ENCODE measurements around the gene AGFG2. TPM values are rescaled to one million over a fixed set of nuclear protein-coding genes. Genes with fewer than 3 reads are reported as not detected.
"Not testable (repeated sequence)": the region's sequence is repeated elsewhere in the genome, so short reads cannot be mapped to it uniquely, and the experiment has no call there.

The AGFG2 gene
- total RNA-seq, 2 donors from 2014 or later = 8.5 to 28.9 TPM

DNA sequence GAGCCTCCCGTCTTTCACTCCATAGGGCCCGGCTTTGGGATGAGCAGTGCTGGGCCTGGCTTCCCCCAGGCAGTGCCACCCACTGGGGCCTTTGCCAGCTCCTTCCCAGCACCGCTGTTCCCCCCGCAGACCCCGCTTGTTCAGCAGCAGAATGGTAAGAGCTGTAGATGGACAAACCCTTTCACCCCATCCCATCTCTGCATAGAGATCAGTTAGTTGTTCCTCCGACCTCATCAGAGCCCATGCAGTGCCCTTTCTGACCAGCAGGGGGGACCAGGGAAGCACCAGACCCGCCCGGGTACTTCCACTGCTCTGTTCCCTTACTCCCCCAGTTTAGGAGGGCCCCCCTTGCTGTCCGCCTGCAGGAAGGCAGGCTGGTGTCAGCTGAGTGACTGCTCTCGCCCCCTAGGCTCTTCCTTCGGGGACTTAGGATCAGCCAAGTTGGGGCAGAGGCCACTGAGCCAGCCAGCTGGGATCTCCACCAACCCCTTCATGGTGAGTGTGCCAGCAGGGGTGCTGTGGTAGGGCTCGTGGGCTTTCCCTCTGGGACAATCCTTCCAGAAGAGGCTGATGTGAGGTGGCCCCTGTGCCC lies 24.9 kb downstream of the AGFG2 start:
- peaks cover 64% of the 10 kb centered on the region for H3K36me3 ChIP-seq (ENCODE audit: control insufficient read depth, insufficient read depth, low read length)
- DNase-seq = peak; percentile 95
- H3K27ac Mint-ChIP-seq = no peak overlapping the region
- H3K27me3 ChIP-seq (ENCODE audit: control insufficient read depth, insufficient read depth, low read length, poor library complexity, severe bottlenecking) = no peaks in the 10 kb centered on the region
- H3K9me3 ChIP-seq (ENCODE audit: control insufficient read depth, low read length) = no peaks in the 10 kb centered on the region
- WGBS, 2 experiments (ENCODE audit: insufficient coverage in 1 of 2, insufficient read length in 1 of 2) = 76 to 80% methylated on average over 5 to 12 of the region's 12 CpGs
- TF ChIP-seq, protein P1, sequence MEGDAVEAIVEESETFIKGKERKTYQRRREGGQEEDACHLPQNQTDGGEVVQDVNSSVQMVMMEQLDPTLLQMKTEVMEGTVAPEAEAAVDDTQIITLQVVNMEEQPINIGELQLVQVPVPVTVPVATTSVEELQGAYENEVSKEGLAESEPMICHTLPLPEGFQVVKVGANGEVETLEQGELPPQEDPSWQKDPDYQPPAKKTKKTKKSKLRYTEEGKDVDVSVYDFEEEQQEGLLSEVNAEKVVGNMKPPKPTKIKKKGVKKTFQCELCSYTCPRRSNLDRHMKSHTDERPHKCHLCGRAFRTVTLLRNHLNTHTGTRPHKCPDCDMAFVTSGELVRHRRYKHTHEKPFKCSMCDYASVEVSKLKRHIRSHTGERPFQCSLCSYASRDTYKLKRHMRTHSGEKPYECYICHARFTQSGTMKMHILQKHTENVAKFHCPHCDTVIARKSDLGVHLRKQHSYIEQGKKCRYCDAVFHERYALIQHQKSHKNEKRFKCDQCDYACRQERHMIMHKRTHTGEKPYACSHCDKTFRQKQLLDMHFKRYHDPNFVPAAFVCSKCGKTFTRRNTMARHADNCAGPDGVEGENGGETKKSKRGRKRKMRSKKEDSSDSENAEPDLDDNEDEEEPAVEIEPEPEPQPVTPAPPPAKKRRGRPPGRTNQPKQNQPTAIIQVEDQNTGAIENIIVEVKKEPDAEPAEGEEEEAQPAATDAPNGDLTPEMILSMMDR (conservative IDR thresholded peaks at IDR 0.05) = peak; percentile 91
- H3K27me3 Mint-ChIP-seq (ENCODE audit: insufficient read depth) = no peaks in the 10 kb centered on the region
- peaks cover 35% of the 10 kb centered on the region for H3K36me3 Mint-ChIP-seq (ENCODE audit: low read depth)
- no peaks in the 10 kb centered on the region for H3K4me1 Mint-ChIP-seq
- no peak overlapping the region for H3K4me3 Mint-ChIP-seq
- H3K9ac ChIP-seq (ENCODE audit: extremely low read depth, low read length, poor library complexity, severe bottlenecking) = no peak overlapping the region
- no peak overlapping the region for H3K27ac ChIP-seq (ENCODE audit: low read depth, low read length)
- no peaks in the 10 kb centered on the region for H3K9me3 Mint-ChIP-seq
- H3K4me3 ChIP-seq (ENCODE audit: low read length) = no peak overlapping the region
- H3K4me1 ChIP-seq (ENCODE audit: control insufficient read depth, insufficient read depth, low read length) = no peaks in the 10 kb centered on the region

DNA sequence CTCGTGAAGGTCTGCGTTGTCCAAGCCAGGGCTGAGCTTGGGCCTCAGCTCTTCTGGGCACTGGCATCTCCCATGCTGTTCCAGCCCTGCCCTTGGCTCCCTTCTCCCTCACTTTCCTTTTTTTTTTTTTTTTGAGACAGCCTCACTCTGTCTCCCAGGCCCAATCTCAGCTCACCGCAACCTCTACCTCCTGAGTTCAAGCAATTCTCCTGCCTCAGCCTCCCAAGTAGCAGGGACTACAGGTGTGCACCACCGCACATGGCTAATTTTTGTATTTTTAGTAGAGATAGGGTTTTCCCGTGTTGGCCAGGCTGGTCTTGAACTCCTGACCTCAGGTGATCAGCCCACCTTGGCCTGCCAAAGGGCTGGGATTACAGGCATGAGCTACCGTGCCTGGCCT lies 25.4 kb downstream of the AGFG2 start:
- not testable (repeated sequence) for H3K4me1 Mint-ChIP-seq; H3K9me3 Mint-ChIP-seq; H3K4me3 ChIP-seq (ENCODE audit: low read length); H3K27me3 Mint-ChIP-seq (ENCODE audit: insufficient read depth); H3K4me3 Mint-ChIP-seq; H3K27ac ChIP-seq (ENCODE audit: low read depth, low read length); H3K27me3 ChIP-seq (ENCODE audit: control insufficient read depth, insufficient read depth, low read length, poor library complexity, severe bottlenecking); H3K4me1 ChIP-seq (ENCODE audit: control insufficient read depth, insufficient read depth, low read length); H3K9me3 ChIP-seq (ENCODE audit: control insufficient read depth, low read length); H3K27ac Mint-ChIP-seq; H3K9ac ChIP-seq (ENCODE audit: extremely low read depth, low read length, poor library complexity, severe bottlenecking); DNase-seq
- H3K36me3 ChIP-seq (ENCODE audit: control insufficient read depth, insufficient read depth, low read length) = peaks cover 59% of the 10 kb centered on the region
- 94 to 96% methylated on average over 3 to 6 of the region's 6 CpGs for WGBS, 2 experiments (ENCODE audit: insufficient coverage in 1 of 2, insufficient read length in 1 of 2)
- peaks cover 33% of the 10 kb centered on the region for H3K36me3 Mint-ChIP-seq (ENCODE audit: low read depth)

DNA sequence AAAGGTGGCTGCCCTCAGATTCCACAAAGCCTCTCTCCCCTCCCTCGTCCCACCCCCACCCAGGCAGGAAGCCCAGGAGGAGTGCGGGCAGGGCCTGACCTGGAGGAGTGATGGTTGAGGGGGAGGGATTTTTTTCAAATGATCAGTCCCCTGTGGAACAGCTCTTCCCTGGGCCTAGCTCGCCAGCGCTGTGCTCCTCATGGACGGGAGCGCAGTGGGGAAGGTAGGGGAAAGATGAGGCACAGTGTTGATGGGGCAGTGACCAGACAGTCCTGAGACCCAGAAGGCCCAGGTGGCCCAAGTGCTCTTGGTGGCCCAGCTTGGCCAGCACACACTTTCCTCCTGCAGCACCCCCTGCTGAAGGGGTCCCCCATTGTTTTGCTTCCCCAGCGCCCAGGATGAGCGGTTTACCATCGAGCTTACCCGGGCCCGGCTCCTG lies 26.1 kb downstream of the AGFG2 start:
- Mint-ChIP-seq H3K4me1 (peaks cover 7% of the 10 kb centered on the region), H3K4me3 (no peak overlapping the region), H3K27me3 (ENCODE audit: insufficient read depth) (no peaks in the 10 kb centered on the region), H3K36me3 (ENCODE audit: low read depth) (peaks cover 30% of the 10 kb centered on the region), H3K9me3 (no peaks in the 10 kb centered on the region), H3K27ac (no peak overlapping the region)
- TF ChIP-seq, protein P1 (conservative IDR thresholded peaks at IDR 0.05) = no peak
- Histone ChIP-seq H3K9me3 (ENCODE audit: control insufficient read depth, low read length) (no peaks in the 10 kb centered on the region), H3K4me1 (ENCODE audit: control insufficient read depth, insufficient read depth, low read length) (no peaks in the 10 kb centered on the region), H3K36me3 (ENCODE audit: control insufficient read depth, insufficient read depth, low read length) (peaks cover 55% of the 10 kb centered on the region), H3K27ac (ENCODE audit: low read depth, low read length) (no peak overlapping the region), H3K9ac (ENCODE audit: extremely low read depth, low read length, poor library complexity, severe bottlenecking) (no peak overlapping the region), H3K27me3 (ENCODE audit: control insufficient read depth, insufficient read depth, low read length, poor library complexity, severe bottlenecking) (no peaks in the 10 kb centered on the region), H3K4me3 (ENCODE audit: low read length) (no peak overlapping the region)
- DNase-seq = no peak
- WGBS, 2 experiments (ENCODE audit: insufficient coverage in 1 of 2, insufficient read length in 1 of 2) = 97% methylated on average over 9 of the region's 11 CpGs; no CpG with 5 or more reads in 1 of the 2 experiments

Measured in endodermal cell (in vitro differentiated cells).